Measurements from ENCODE around the gene LMF1. TPM values are rescaled to one million over a fixed set of nuclear protein-coding genes. Genes with fewer than 3 reads are reported as not detected.

The LMF1 gene
- polyA plus RNA-seq, 1 donor from 2014 or later: 16.2 TPM

DNA sequence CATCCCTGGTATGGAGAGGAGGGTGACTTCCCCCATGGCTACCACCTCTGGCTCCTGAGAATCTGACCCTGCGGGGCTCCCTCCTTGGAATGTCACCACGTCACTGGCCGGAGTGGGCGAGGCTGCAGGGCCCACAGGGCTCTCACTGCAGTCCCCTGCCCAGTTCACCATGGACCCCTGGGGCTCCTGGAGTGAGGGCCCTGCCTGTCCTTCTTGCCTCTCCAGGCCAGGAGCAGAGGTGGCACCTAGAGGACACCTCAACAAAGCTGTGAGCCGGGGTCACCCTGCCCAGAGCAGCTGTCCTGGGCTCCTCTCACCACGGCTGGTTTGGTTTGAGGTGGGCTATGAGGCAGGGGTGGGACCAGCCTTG, 102.4 kb downstream of the LMF1 start:
- H3K9me3 ChIP-seq (ENCODE audit: low read length): no peaks in the 10 kb centered on the region
- no peak overlapping the region for H3K4me2 ChIP-seq (ENCODE audit: low read length)
- H3K9ac ChIP-seq (ENCODE audit: low read length): no peak overlapping the region
- no peaks in the 10 kb centered on the region for H3K79me2 ChIP-seq (replicated peaks; ENCODE audit: insufficient read depth, low read length)
- H2AFZ ChIP-seq (ENCODE audit: low read depth, low read length): no peak overlapping the region
- H3K36me3 ChIP-seq (ENCODE audit: insufficient read depth, low read length): no peaks in the 10 kb centered on the region
- no peaks in the 10 kb centered on the region for H3K9me2 ChIP-seq (ENCODE audit: insufficient read depth, low read length)
- H4K20me1 ChIP-seq (ENCODE audit: insufficient read depth): no peaks in the 10 kb centered on the region
- no peaks in the 10 kb centered on the region for H3F3A ChIP-seq (ENCODE audit: insufficient read depth, low read length, poor library complexity, severe bottlenecking)
- no peaks in the 10 kb centered on the region for H3K27me3 ChIP-seq (ENCODE audit: insufficient read depth, low read depth, low read length)
- H3K27ac ChIP-seq (ENCODE audit: low read length): no peak overlapping the region
- H3K4me3 ChIP-seq (ENCODE audit: low read length): no peak overlapping the region
- TF ChIP-seq EZH2 (IDR thresholded peaks at IDR 0.05; ENCODE audit: borderline replicate concordance, insufficient read depth, low read length, poor library complexity, severe bottlenecking): no peak

GRCh38 chr16:867421-868385, 103.1 kb downstream of the LMF1 start:
- Histone ChIP-seq H4K20me1 (ENCODE audit: insufficient read depth) (no peaks in the 10 kb centered on the region), H3K9me3 (ENCODE audit: low read length) (no peaks in the 10 kb centered on the region), H3K4me3 (ENCODE audit: low read length) (no peak overlapping the region), H3F3A (ENCODE audit: insufficient read depth, low read length, poor library complexity, severe bottlenecking) (no peaks in the 10 kb centered on the region), H3K9ac (ENCODE audit: low read length) (no peak overlapping the region), H3K79me2 (replicated peaks; ENCODE audit: insufficient read depth, low read length) (no peaks in the 10 kb centered on the region), H3K9me2 (ENCODE audit: insufficient read depth, low read length) (no peaks in the 10 kb centered on the region), H3K27me3 (ENCODE audit: insufficient read depth, low read depth, low read length) (no peaks in the 10 kb centered on the region), H2AFZ (ENCODE audit: low read depth, low read length) (no peak overlapping the region), H3K36me3 (ENCODE audit: insufficient read depth, low read length) (no peaks in the 10 kb centered on the region), H3K27ac (ENCODE audit: low read length) (no peak overlapping the region), H3K4me2 (ENCODE audit: low read length) (no peak overlapping the region)
- no peak for TF ChIP-seq POLR2AphosphoS5 (IDR thresholded peaks at IDR 0.05)
- TF ChIP-seq RAD21 (conservative IDR thresholded peaks at IDR 0.05): no peak
- TF ChIP-seq CTCF (IDR thresholded peaks at IDR 0.05; ENCODE audit: poor library complexity, severe bottlenecking): no peak
- TF ChIP-seq EZH2 (IDR thresholded peaks at IDR 0.05; ENCODE audit: borderline replicate concordance, insufficient read depth, low read length, poor library complexity, severe bottlenecking): no peak
- TF ChIP-seq TAF1 (IDR thresholded peaks at IDR 0.05; ENCODE audit: low read depth): no peak
- TF ChIP-seq SMC3 (conservative IDR thresholded peaks at IDR 0.05; ENCODE audit: poor library complexity): no peak
- no peak for TF ChIP-seq REST (IDR thresholded peaks at IDR 0.05; ENCODE audit: borderline replicate concordance)
- no peak for TF ChIP-seq MXI1 (conservative IDR thresholded peaks at IDR 0.05; ENCODE audit: poor library complexity, severe bottlenecking)
- TF ChIP-seq EP300 (conservative IDR thresholded peaks at IDR 0.05; ENCODE audit: poor library complexity, severe bottlenecking): no peak

Data from neural cell (in vitro differentiated cells).